Immature natural killer cell (primary cell): Measurements from ENCODE around the gene IQCN. TPM values are rescaled to one million over a fixed set of nuclear protein-coding genes. Genes with fewer than 3 reads are reported as not detected.

Experiments
- DNase-seq, 3 donors: peaks; one replicate each; pipeline ENCODE4 v3.0.0; 2022; ENCODE audit warnings: mixed read lengths in 1 of 3
- H3K27ac Mint-ChIP-seq, 6 donors: one replicate each; pipeline ENCODE4 v1.8.0; 2020; ENCODE audit warnings: mixed read lengths in 6 of 6, mild to moderate bottlenecking in 5 of 6, inconsistent platforms in 4 of 6, moderate library complexity in 3 of 6
- H3K27me3 Mint-ChIP-seq, 3 donors: one replicate each; pipeline ENCODE4 v1.8.0; 2020 to 2021; ENCODE audit warnings: low read depth in 3 of 3, mild to moderate bottlenecking in 3 of 3, mixed read lengths in 3 of 3, moderate library complexity in 3 of 3, inconsistent platforms in 1 of 3
- H3K36me3 Mint-ChIP-seq, 3 donors: one replicate each; pipeline ENCODE4 v1.8.0; 2020; ENCODE audit warnings: mixed read lengths in 3 of 3, inconsistent platforms in 2 of 3, mild to moderate bottlenecking in 2 of 3
- H3K4me1 Mint-ChIP-seq, 2 donors: one replicate each; pipeline ENCODE4 v1.8.0; 2020; ENCODE audit warnings: inconsistent platforms in 2 of 2, mild to moderate bottlenecking in 2 of 2, mixed read lengths in 2 of 2, moderate library complexity in 1 of 2
- H3K4me3 Mint-ChIP-seq, 5 donors: one replicate each; pipeline ENCODE4 v1.8.0; 2020; ENCODE audit warnings: mild to moderate bottlenecking in 5 of 5, mixed read lengths in 5 of 5, inconsistent platforms in 3 of 5, moderate library complexity in 3 of 5
- H3K9me3 Mint-ChIP-seq, 6 donors: one replicate each; pipeline ENCODE4 v1.8.0; 2020; ENCODE audit warnings: mild to moderate bottlenecking in 6 of 6, mixed read lengths in 6 of 6, inconsistent platforms in 4 of 6, moderate library complexity in 3 of 6
- polyA plus RNA-seq, 3 donors: library from polyadenylated mRNA; unstranded; fragments of 300-500 nt; fragmentation: Illumina TruSeq; gene quantifications; one replicate each; pipeline ENCODE4 v1.2.3, GENCODE V29; 2021

Gene IQCN
- polyA plus RNA-seq, 3 donors from 2014 or later = 0.15 TPM; not detected in 2

DNA sequence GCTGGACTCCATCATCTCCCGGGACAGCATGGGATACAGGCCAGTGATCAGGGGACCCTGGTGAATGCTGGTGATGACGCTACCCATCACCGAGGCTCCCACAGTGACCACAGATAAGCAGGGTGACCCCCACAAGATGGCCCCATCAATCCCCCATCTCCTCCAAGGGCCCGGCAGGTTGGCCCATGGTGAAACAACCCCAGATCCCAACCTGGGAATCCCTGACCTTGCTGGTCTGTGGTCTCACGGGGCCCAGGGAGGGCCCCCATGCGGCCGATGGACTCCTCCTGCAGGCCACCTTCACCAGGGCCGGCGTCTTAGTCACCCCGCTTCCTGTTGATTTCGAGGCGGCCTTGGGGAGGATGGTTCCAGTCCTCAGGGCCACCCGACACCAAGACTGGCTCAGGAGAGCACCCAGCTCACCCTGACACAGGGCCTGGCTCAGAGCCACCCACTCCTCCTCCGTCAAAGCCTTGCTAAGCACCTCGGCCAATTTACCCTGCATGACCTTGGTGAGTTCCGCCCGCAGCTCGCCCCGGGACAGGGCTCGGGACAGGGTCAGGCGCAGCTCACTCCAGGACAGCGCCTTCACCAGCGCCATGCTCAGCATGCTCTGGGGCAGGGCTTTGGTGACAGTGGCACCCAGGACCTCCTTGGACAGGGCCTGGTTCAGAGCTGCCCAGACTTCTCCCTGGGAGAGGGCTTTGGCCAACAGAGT lies 10.0 kb downstream of the IQCN start:
- Mint-ChIP-seq H3K4me1 (no peaks in the 10 kb centered on the region), H3K9me3 (no peaks in the 10 kb centered on the region), H3K27me3 (peaks cover 0 to 3% (median 0%) of the 10 kb centered on the region in 3 donors), H3K4me3 (no peak overlapping the region), H3K36me3 (peaks cover 5 to 15% (median 6%) of the 10 kb centered on the region in 3 donors), H3K27ac (no peak overlapping the region)
- DNase-seq = no peak

DNA sequence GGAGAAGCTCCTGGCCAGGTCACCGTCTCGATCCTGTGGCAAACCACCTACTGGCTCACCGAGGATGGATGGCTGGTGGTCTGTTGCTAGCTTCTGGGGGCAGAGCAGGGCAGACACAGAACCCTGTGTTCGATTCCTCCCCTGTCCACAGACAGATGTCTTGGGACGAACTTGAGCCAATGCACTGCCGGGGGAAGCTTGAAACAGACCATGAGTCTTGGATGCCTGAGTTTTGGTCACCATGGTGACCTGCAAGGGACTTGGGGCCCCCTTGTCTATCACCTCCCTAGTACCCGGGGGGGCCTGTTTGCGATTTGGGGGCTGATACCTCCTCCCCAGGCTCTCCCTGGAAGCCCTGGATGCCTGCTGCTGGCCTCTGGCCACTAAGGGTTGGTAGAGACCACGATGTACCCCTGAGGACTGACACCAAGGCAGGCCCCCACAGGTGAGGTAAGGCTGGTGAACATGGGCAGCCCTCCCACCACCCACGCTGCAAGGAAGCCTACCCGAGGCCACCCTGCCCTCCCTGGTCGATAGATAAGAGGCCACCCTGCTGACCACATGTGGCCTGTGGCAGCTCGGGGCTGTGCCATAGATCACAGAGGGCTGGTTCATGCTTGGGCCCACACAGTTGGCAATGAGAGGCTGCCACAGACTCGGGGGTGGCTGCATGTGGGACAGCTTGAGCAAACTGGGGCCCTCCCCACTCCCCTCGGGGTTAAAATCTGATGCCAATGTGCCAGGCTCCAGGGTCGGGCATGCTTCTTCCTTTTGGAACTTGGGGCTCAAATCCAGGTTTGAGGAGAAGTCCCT lies 10.7 kb downstream of the IQCN start:
- DNase-seq = no peak
- Mint-ChIP-seq H3K27ac (no peak overlapping the region), H3K9me3 (no peaks in the 10 kb centered on the region), H3K4me3 (no peak overlapping the region), H3K4me1 (no peaks in the 10 kb centered on the region), H3K36me3 (peaks cover 5 to 15% (median 6%) of the 10 kb centered on the region in 3 donors), H3K27me3 (peaks cover 0 to 3% (median 0%) of the 10 kb centered on the region in 3 donors)

DNA sequence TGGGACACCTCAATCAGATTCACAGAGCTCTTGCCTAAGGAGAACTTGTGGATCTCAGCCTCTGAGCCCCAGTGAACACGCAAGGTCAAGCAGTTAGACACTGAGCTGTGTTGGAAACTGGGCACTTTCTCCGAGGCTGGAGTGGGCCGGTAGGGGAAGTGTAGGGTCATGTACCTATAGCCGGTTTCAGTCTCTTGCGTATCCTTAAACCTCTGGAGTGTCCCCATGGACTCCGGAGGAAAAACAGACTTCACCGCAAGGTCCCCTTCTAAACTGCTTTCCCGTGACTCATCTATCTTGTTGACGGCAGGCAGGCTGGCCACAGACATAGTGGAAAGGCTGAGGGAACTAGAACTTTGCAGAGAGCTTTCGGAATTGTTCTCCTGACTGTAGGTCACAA lies 11.3 kb downstream of the IQCN start:
- no peaks in the 10 kb centered on the region for H3K9me3 Mint-ChIP-seq
- no peaks in the 10 kb centered on the region for H3K4me1 Mint-ChIP-seq
- DNase-seq = no peak
- H3K27me3 Mint-ChIP-seq = no peaks in the 10 kb centered on the region
- H3K27ac Mint-ChIP-seq = no peak overlapping the region
- no peak overlapping the region for H3K4me3 Mint-ChIP-seq
- H3K36me3 Mint-ChIP-seq = peaks cover 5 to 10% (median 6%) of the 10 kb centered on the region in 3 donors

DNA sequence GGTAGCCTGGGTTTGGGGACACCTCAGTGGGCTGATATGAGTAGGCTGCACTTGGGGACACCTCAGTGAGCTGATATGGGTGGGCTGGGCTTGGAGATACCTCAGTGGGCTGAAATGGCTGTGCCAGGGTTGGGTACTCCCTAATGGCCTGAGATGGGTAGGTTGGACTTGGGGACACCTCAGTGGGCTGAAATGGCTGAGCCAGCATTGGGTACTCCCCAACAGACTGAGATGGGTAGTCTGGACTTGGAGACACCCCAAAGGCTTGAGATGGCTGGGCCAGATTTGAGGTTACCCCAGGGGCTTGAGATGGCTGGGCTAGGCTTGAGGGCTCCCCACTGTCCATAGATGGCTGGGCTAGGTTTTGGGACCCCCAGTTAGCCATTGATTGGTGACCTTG lies 12.1 kb downstream of the IQCN start:
- DNase-seq = no peak
- Mint-ChIP-seq H3K4me1 (no peaks in the 10 kb centered on the region), H3K9me3 (no peaks in the 10 kb centered on the region), H3K4me3 (no peak overlapping the region), H3K27ac (no peak overlapping the region), H3K36me3 (peaks cover 5 to 6% (median 5%) of the 10 kb centered on the region in 3 donors), H3K27me3 (no peaks in the 10 kb centered on the region)

DNA sequence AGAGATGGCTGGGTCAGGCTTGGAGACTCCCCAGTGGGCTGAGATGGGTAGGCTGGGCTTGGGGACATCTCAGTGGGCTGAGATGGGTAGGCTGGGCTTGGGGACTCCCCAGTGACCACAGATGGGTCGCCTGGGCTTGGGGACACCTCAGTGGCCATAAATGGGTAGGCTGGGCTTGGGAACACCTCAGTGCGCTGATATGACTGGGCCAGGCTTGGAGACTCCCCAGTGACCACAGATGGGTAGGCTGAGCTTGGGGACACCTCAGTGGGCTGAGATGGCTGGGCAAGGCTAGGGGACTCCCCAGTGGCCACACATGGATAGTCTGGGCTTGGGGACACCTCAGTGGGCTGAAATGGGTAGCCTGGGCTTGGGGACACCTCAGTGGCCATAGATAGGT lies 12.8 kb downstream of the IQCN start:
- no peaks in the 10 kb centered on the region for H3K27me3 Mint-ChIP-seq
- DNase-seq = no peak
- H3K36me3 Mint-ChIP-seq = peaks cover 5 to 6% (median 5%) of the 10 kb centered on the region in 3 donors
- no peaks in the 10 kb centered on the region for H3K9me3 Mint-ChIP-seq
- no peak overlapping the region for H3K4me3 Mint-ChIP-seq
- H3K27ac Mint-ChIP-seq = no peak overlapping the region
- H3K4me1 Mint-ChIP-seq = no peaks in the 10 kb centered on the region

DNA sequence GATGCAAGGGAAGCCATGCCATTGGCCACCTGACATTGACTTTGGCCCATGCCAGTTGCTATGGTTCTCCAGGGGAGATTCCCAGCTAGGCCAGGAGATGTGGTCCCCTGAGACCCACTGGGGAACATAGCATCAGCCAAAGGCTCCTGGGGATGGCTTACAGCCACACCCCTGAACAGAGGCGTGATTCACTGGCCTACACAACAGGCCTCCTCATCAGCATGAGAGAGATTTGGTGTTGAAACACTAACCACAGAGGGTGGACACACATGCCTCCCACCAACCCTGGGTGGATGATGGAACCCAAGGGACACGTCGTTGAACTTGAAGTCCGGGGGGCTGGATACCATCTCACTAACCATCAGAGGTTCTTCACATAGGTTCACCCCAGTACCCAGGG lies 14.4 kb downstream of the IQCN start:
- Mint-ChIP-seq H3K36me3 (no peaks in the 10 kb centered on the region), H3K9me3 (no peaks in the 10 kb centered on the region), H3K27ac (no peak overlapping the region), H3K27me3 (peaks cover 0 to 1% (median 0%) of the 10 kb centered on the region in 3 donors), H3K4me1 (no peaks in the 10 kb centered on the region), H3K4me3 (no peak overlapping the region)
- DNase-seq = no peak

DNA sequence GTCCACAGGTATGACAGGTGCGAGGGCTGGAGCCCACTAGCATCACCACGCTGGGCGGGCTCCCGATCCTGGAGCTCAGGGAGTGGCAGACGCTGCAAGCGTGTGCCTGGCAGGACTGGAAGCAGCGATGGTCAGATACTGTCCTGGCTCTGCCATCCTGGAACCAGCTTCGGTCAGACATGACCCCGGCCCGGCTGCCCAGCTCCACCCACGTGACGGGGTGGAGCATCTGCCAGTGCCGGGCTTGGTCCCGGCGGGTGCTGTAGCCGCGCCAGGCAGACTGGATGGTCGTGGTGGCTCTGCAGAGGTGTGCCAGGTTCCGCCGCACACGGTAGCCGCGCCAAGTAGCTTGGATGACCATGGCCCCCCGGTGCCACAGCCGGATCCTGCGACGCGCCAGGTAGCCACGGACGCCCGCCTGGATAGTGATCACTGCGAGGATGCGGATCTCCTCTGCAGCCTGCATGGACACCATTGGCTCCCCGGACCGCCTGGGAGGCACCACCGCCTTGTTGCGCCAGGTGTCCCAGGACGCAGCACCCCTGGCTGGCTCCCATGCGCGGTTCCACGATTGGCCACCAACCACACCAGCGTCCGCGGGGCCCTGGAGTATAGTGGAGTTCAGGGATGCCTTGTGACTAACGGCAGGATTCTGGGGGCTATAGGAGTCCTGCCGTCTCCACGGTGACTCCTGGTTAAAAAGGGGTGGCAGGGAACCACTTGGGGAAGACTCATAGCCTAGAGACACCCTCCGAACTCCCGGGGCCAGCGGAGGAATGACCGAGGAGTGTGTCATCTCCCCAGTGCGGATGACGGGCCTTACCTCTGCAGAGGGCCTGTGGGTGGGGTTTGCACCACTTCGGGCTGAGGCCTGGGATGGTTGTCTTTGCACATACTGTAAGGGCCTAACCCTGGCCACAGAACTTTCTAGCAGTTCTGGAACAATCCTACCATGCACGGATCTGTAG lies 16.5 kb downstream of the IQCN start:
- Mint-ChIP-seq H3K27ac (no peak overlapping the region), H3K27me3 (peaks cover 0 to 4% (median 0%) of the 10 kb centered on the region in 3 donors), H3K9me3 (no peaks in the 10 kb centered on the region), H3K4me1 (no peaks in the 10 kb centered on the region), H3K36me3 (no peaks in the 10 kb centered on the region), H3K4me3 (no peak overlapping the region)
- DNase-seq = no peak

DNA sequence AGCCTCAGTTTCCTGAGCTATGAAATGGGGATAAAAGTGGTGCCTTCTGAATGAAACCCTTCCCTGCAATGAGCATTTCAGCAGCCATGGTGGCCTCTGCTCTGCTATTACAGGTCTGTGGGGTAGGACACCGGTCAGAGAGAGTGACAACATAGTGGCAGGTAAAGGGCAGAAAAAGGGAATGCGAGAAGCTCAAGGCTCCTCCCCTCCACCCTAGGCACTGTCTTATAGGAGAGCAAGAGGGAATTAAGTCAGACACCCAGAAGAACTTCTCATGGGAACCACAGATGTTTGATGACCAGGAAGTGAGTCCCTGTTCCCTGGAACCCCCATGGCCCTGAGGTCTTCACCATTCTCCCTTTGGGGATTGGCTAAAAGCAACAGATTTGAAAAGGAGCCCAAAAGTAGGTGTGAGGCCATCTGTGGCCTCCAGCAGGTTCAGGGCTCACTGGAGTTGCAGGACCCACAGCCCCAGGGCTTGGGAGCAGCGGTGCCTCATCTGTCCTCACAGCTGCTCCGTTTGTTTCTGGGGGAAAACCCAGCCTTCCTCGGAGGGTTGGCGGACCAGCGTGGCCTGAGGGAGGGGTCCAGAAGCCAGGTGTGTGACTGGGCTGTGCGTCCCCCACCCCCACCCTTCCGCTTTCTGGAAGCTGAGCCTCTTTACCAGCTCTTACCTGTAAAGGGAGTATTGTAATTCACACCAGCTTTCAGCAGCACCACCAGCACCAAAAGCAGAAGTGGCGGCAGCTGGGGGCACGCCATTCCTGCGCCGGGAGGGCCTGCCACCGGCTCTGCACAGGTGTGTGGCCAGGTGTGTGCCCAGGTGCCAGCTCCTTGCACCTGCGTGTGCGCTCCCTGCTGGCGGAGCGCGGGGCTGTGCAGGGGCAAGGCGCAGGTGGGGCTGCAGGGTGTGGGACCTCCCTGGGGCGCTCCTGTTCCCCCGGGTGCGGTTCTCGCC lies 19.4 kb downstream of the IQCN start:
- no peaks in the 10 kb centered on the region for H3K9me3 Mint-ChIP-seq
- peaks cover 3 to 12% (median 8%) of the 10 kb centered on the region in 3 donors for H3K27me3 Mint-ChIP-seq
- H3K27ac Mint-ChIP-seq = peak overlapping the region in 1 of 6 donors; percentile 56
- no peaks in the 10 kb centered on the region for H3K36me3 Mint-ChIP-seq
- peaks cover 0 to 2% of the 10 kb centered on the region in 2 donors for H3K4me1 Mint-ChIP-seq
- H3K4me3 Mint-ChIP-seq = no peak overlapping the region
- DNase-seq = no peak

DNA sequence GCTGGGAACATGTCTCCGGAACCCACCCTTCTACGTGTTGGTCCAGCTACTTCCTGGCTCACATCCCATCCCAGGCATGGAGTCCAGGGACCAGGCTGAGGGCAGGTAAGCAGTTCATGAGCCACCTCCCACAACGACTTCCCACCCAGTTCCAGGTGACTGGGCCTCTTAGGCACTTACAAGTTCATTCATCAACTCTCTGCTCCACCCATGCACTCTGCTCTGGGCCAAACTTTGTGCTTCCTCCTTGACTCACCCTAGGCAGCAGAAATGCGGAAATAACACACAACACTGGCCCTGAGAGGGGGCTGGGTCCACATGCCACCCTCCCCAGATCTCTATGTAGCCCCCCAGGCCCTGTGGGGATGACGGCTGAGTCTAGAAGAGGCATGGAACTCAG lies 20.5 kb downstream of the IQCN start:
- Mint-ChIP-seq H3K9me3 (no peaks in the 10 kb centered on the region), H3K4me3 (no peak overlapping the region), H3K36me3 (no peaks in the 10 kb centered on the region), H3K27me3 (peaks cover 3 to 12% (median 8%) of the 10 kb centered on the region in 3 donors), H3K4me1 (peaks cover 0 to 2% of the 10 kb centered on the region in 2 donors), H3K27ac (peak overlapping the region in 1 of 6 donors; percentile 41)
- DNase-seq = no peak

DNA sequence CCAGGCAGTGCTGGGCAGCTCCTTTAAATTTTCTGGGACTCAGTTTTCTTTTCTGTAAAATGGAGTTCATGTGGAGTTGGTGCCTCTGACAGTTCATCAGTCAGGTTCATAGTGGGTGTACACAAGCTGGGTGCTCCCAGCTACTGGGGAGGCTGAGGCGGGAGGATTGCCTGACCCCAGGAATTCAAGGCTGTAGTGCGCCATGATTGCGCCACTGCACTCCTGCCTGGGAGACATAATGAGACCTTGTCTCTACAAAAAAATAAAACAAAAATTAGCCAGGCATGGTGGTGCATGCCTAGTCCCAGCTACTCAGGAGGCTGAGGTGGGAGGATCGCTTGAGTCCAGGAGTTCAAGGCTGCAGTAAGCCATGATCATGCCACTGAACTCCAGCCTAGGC lies 21.1 kb downstream of the IQCN start:
- DNase-seq = no peak
- H3K36me3 Mint-ChIP-seq = no peaks in the 10 kb centered on the region
- peaks cover 3 to 12% (median 8%) of the 10 kb centered on the region in 3 donors for H3K27me3 Mint-ChIP-seq
- H3K4me3 Mint-ChIP-seq = no peak overlapping the region
- H3K4me1 Mint-ChIP-seq = peaks cover 0 to 2% of the 10 kb centered on the region in 2 donors
- H3K9me3 Mint-ChIP-seq = no peaks in the 10 kb centered on the region
- no peak overlapping the region for H3K27ac Mint-ChIP-seq

DNA sequence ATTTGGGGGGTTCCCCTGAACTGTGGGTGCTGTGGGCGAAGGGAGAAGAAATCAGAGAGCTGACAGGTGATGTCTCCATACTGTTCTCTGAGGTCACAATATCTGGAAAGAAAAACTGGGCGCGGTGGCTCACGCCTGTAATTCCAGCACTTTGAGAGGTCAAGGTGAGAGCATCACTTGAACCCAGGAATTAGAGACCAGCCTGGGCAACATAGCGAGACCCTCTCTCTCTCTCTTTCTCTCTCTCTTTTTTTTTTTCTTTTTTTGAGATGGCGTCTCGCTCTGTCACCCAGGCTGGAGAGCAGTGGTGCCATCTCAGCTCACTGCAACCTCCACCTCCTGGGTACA lies 21.9 kb downstream of the IQCN start:
- no peaks in the 10 kb centered on the region for H3K36me3 Mint-ChIP-seq
- H3K9me3 Mint-ChIP-seq = no peaks in the 10 kb centered on the region
- peaks cover 3 to 12% (median 8%) of the 10 kb centered on the region in 3 donors for H3K27me3 Mint-ChIP-seq
- H3K27ac Mint-ChIP-seq = no peak overlapping the region
- DNase-seq = no peak
- H3K4me3 Mint-ChIP-seq = no peak overlapping the region
- peaks cover 0 to 2% of the 10 kb centered on the region in 2 donors for H3K4me1 Mint-ChIP-seq

DNA sequence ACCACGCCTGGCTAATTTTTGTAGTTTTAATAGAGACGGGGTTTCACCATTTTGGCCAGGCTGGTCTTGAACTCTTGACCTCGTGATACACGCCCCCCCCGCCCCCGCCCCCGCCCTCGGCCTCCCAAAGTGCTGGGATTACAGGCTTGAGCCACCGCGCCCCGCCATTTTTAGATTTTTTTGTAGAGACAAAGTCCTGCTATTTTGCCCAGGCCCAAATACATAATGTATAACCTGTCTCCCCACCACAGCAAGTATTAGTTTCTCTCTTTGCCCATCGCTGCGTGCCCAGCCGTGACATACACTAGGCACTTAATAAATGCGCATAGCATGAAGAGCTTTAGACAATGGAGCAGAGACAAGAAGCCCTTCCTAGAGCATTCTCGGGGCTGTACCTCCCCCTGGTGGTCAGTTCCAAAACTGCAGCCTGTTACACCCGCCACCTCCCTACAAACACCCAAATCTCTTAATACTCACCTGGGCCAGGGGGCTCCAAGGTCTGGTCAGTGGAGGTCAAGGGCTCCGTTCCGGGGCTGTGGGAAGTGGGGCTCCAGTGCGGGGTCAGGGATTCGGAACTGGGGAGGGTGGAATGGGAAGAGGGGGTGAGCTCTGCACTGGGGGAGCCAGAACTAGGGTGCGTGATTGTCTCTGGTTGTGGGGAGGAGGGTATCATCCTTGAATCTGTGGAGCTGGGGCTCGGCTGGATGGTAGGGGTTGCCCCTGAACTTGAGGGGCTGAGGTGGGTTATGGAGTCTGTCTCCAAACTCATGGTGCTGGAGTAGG lies 22.5 kb downstream of the IQCN start:
- H3K27ac Mint-ChIP-seq = peak overlapping the region in 1 of 6 donors; percentile 79

More for the DNA sequence above, 22.5 kb downstream of the IQCN start:
- H3K36me3 Mint-ChIP-seq = no peaks in the 10 kb centered on the region
- peaks cover 0 to 2% of the 10 kb centered on the region in 2 donors for H3K4me1 Mint-ChIP-seq
- DNase-seq = peak; percentile 71 to 79 (median 76)
- H3K27me3 Mint-ChIP-seq = peaks cover 3 to 12% (median 8%) of the 10 kb centered on the region in 3 donors
- H3K4me3 Mint-ChIP-seq = no peak overlapping the region
- H3K9me3 Mint-ChIP-seq = no peaks in the 10 kb centered on the region
